T-cell (primary cell): ENCODE data around the gene IMMP2L. TPM values are rescaled to one million over a fixed set of nuclear protein-coding genes. Genes with fewer than 3 reads are reported as not detected.

Experiments used
- ATAC-seq, 4 experiments: fragments of 200-7000 bp in 3 of 4; fragments of 150-1000 bp in 1 of 4; cut with Tn5 transposase; replicated peaks in 1 of 4; 1 replicate in 3 of 4; 2 replicates in 1 of 4; pipeline ENCODE4 v1.10.0; 2021; ENCODE audit warnings: moderate library complexity in 3 of 4, mild to moderate bottlenecking in 2 of 4, moderate number of reproducible peaks in 1 of 4
- CTCF ChIA-PET, 2 donors: fragments of 300-600 bp; sonication (Branson Sonifier 250); formaldehyde crosslinking; loops; one replicate each; lab custom pipeline; 2022; ENCODE audit warnings: antibody characterized with exemption in 2 of 2; lab: Charles Lee
- POLR2A ChIA-PET, 2 donors: fragments of 300-600 bp; sonication (Branson Sonifier 250); formaldehyde crosslinking; loops; one replicate each; lab custom pipeline; 2022; ENCODE audit warnings: antibody characterized with exemption in 2 of 2; lab: Charles Lee
- DNase-seq, 35 experiments: peaks; one replicate each; pipeline versions ENCODE4 v3.0.0 to v3.0.0-alpha.2; 2013 to 2023
- H3K27ac ChIP-seq: one replicate; pipeline ENCODE4 v1.5.1; 2013; ENCODE audit warnings: low read length
- H3K27me3 ChIP-seq, 2 experiments: replicated peaks in 1 of 2; 1 replicate in 1 of 2; 2 replicates in 1 of 2; pipeline versions ENCODE4 v1.6.1 to v1.7.0; 2013; ENCODE audit warnings: low read length in 1 of 2, mixed read lengths in 1 of 2; ENCODE audit not compliant: control insufficient read depth in 2 of 2, insufficient read depth in 2 of 2; ENCODE audit errors: extremely low read depth in 1 of 2
- H3K36me3 ChIP-seq, 2 donors: 1 replicate in 1 of 2; 2 replicates in 1 of 2; pipeline versions ENCODE4 v1.6.1 to v1.7.0; 2013; ENCODE audit warnings: low read length in 1 of 2; ENCODE audit not compliant: control insufficient read depth in 2 of 2, insufficient read depth in 1 of 2; ENCODE audit errors: extremely low read depth in 1 of 2
- H3K4me1 ChIP-seq, 2 experiments: 1 replicate in 1 of 2; 2 replicates in 1 of 2; pipeline versions ENCODE4 v1.6.1 to v1.7.0; 2013; ENCODE audit warnings: low read length in 2 of 2, mixed read lengths in 1 of 2; ENCODE audit not compliant: insufficient read depth in 2 of 2, control insufficient read depth in 1 of 2; ENCODE audit errors: extremely low read depth in 1 of 2
- H3K4me3 ChIP-seq, 2 donors: 1 replicate in 1 of 2; 2 replicates in 1 of 2; pipeline versions ENCODE4 v1.5.1 to v1.7.0; 2013; ENCODE audit warnings: mild to moderate bottlenecking in 2 of 2, low read length in 1 of 2, moderate library complexity in 1 of 2; ENCODE audit not compliant: control insufficient read depth in 1 of 2; ENCODE audit errors: extremely low read depth in 1 of 2
- H3K9me3 ChIP-seq: 2 replicates; pipeline ENCODE4 v1.7.0; 2013
- H3K27ac Mint-ChIP-seq, 2 donors: one replicate each; pipeline ENCODE4 v1.8.0; 2020 to 2021; ENCODE audit warnings: mild to moderate bottlenecking in 2 of 2, mixed read lengths in 2 of 2
- H3K27me3 Mint-ChIP-seq, 2 donors: one replicate each; pipeline ENCODE4 v1.8.0; 2021 to 2022; ENCODE audit warnings: mixed read lengths in 2 of 2
- H3K36me3 Mint-ChIP-seq: one replicate; pipeline ENCODE4 v1.8.0; 2021; ENCODE audit warnings: mixed read lengths
- H3K4me1 Mint-ChIP-seq, 3 donors: one replicate each; pipeline ENCODE4 v1.8.0; 2020 to 2022; ENCODE audit warnings: mixed read lengths in 3 of 3, mild to moderate bottlenecking in 1 of 3
- H3K4me3 Mint-ChIP-seq, 3 donors: one replicate each; pipeline ENCODE4 v1.8.0; 2020 to 2022; ENCODE audit warnings: mild to moderate bottlenecking in 3 of 3, mixed read lengths in 3 of 3, moderate library complexity in 3 of 3
- H3K9me3 Mint-ChIP-seq, 3 donors: one replicate each; pipeline ENCODE4 v1.8.0; 2020 to 2022; ENCODE audit warnings: mixed read lengths in 3 of 3
- WGBS: methylation state at CpG from one replicate; pipeline ENCODE4 v1.1.5; 2013; ENCODE audit warnings: missing lambda C conversion rate; ENCODE audit not compliant: insufficient coverage; 5-methylcytosine and 5-hydroxymethylcytosine counted together
- total RNA-seq, 35 experiments: library from RNA in 6 of 35; stranded (reverse) in 6 of 35; fragments of 120-200 nt in 1 of 35; gene quantifications; one replicate each; pipeline versions ENCODE4 v1.2.1 to v1.2.4 and lab custom pipeline; 2013 to 2026

Gene IMMP2L
- total RNA-seq, 5 donors from 2014 or later (not counting 1 experiment from before 2014, with no cell fraction given): 14.1 to 27.3 (median 21.7) TPM

GRCh38 chr7:111529507-111530355 is 32.6 kb downstream of the IMMP2L start:
- peaks cover 24 to 31% (median 28%) of the 10 kb centered on the region in 3 donors for H3K4me1 Mint-ChIP-seq
- Histone ChIP-seq H3K27ac (no peak overlapping the region), H3K9me3 (no peaks in the 10 kb centered on the region), H3K4me3 (no peak overlapping the region), H3K4me1 (peaks cover 0 to 3% of the 10 kb centered on the region in 2 experiments), H3K27me3 (no peaks in the 10 kb centered on the region), H3K36me3 (no peaks in the 10 kb centered on the region)
- H3K27ac Mint-ChIP-seq: no peak overlapping the region
- ATAC-seq: no peak
- no CpG with 5 or more reads among the region's 1 CpG for whole genome bisulfite sequencing
- no peaks in the 10 kb centered on the region for H3K9me3 Mint-ChIP-seq
- H3K4me3 Mint-ChIP-seq: no peak overlapping the region
- CTCF ChIA-PET: no interaction called here
- peaks cover 13% of the 10 kb centered on the region for H3K36me3 Mint-ChIP-seq
- no peak for DNase-seq
- POLR2A ChIA-PET: no interaction called here
- H3K27me3 Mint-ChIP-seq: no peaks in the 10 kb centered on the region

GRCh38 chr7:111528331-111528730 is 34.0 kb downstream of the IMMP2L start:
- Mint-ChIP-seq H3K27me3 (no peaks in the 10 kb centered on the region), H3K4me3 (no peak overlapping the region), H3K4me1 (peaks cover 24 to 30% (median 27%) of the 10 kb centered on the region in 3 donors), H3K36me3 (peaks cover 18% of the 10 kb centered on the region), H3K27ac (no peak overlapping the region), H3K9me3 (no peaks in the 10 kb centered on the region)
- no peak overlapping the region for H3K27ac ChIP-seq
- no peak for ATAC-seq
- H3K9me3 ChIP-seq: no peaks in the 10 kb centered on the region
- ChIA-PET POLR2A (interaction anchor here in 1 of 2 donors (0.6 kb wide), 1 partner anchor 820 kb away, joined by 9 read pairs; no protein-coding TSS in a partner anchor), CTCF (no interaction called here)
- H3K4me3 ChIP-seq: no peak overlapping the region
- peak in 1 of 35 experiments; percentile 23 for DNase-seq
- WGBS: no CpG with 5 or more reads among the region's 1 CpG
- no peaks in the 10 kb centered on the region for H3K36me3 ChIP-seq
- H3K4me1 ChIP-seq: peaks cover 0 to 3% of the 10 kb centered on the region in 2 experiments
- H3K27me3 ChIP-seq: no peaks in the 10 kb centered on the region

- H3K36me3 Mint-ChIP-seq: peaks cover 20% of the 10 kb centered on the region
- H3K9me3 ChIP-seq: no peaks in the 10 kb centered on the region
- peaks cover 0 to 3% of the 10 kb centered on the region in 2 experiments for H3K4me1 ChIP-seq
- DNase-seq (no peak), ATAC-seq (no peak)
- H3K4me3 ChIP-seq: no peak overlapping the region
- H3K27ac Mint-ChIP-seq: no peak overlapping the region
- ChIA-PET CTCF (interaction anchor here (0.6 kb wide), 4 partner anchors 8 to 720 kb away, joined by 3 to 7 read pairs (median 6); no protein-coding TSS in a partner anchor), POLR2A (no interaction called here)
- no peaks in the 10 kb centered on the region for H3K27me3 Mint-ChIP-seq
- no peak overlapping the region for H3K4me3 Mint-ChIP-seq
- H3K36me3 ChIP-seq: no peaks in the 10 kb centered on the region
- H3K27me3 ChIP-seq: no peaks in the 10 kb centered on the region
- no CpG with 5 or more reads among the region's 2 CpGs for WGBS
- H3K27ac ChIP-seq: no peak overlapping the region
- H3K9me3 Mint-ChIP-seq: no peaks in the 10 kb centered on the region
- H3K4me1 Mint-ChIP-seq: peaks cover 24 to 30% (median 27%) of the 10 kb centered on the region in 3 donors
These were observed 34.7 kb downstream of the IMMP2L start for GRCh38 chr7:111527545-111527944.

DNA sequence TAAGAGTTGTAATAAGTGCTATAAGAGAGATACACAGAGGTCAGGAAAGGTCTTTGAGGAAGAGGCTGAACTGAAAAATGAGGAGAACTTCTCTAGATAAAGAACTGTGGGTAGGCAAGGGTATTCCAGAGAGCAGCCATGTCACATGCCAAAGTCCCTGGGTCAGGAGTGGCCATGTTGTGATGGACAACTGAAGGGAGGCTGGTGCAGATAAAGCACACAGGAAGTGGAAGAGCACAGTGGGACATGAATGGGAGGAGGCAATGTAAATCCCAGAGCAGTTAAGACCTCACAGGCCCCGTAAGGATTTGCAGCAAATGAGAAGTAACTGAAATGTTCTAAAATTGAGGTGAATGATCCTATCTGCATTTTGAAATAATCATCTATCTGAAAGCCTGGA is 37.2 kb downstream of the IMMP2L start:
- no peaks in the 10 kb centered on the region for H3K36me3 ChIP-seq
- ChIA-PET POLR2A (no interaction called here), CTCF (no interaction called here)
- H3K27me3 Mint-ChIP-seq: no peaks in the 10 kb centered on the region
- H3K36me3 Mint-ChIP-seq: peaks cover 35% of the 10 kb centered on the region
- H3K4me3 Mint-ChIP-seq: no peak overlapping the region
- peaks cover 0 to 11% (median 6%) of the 10 kb centered on the region in 3 donors for H3K9me3 Mint-ChIP-seq
- H3K27ac ChIP-seq: no peak overlapping the region
- WGBS: 100% methylated on average over 1 of the region's 1 CpG
- H3K4me1 Mint-ChIP-seq: peaks cover 24 to 30% (median 27%) of the 10 kb centered on the region in 3 donors
- H3K4me3 ChIP-seq: no peak overlapping the region
- H3K27me3 ChIP-seq: no peaks in the 10 kb centered on the region
- ATAC-seq (no peak), DNase-seq (no peak)
- no peak overlapping the region for H3K27ac Mint-ChIP-seq
- H3K4me1 ChIP-seq: peaks cover 0 to 3% of the 10 kb centered on the region in 2 experiments
- no peaks in the 10 kb centered on the region for H3K9me3 ChIP-seq

DNA sequence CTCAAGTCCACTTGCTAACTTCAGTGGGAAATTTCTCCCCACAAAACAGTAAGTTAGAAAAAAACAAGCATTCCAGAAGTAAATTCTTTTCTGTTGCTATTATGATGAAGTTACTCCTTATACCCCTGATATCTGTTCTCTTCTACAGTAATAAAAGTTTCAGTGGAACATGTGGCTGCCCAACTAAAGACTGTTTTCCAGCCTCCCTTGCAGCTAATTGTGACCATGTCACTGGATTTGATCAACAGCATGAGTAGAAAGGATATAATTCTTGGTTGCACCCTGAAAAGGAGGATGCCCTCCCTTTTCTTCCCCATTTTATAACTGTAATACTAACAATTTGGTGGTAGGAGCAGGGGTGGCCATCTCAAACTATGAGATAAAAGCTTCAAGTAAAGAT is 40.6 kb downstream of the IMMP2L start:
- peaks cover 0 to 11% (median 6%) of the 10 kb centered on the region in 3 donors for H3K9me3 Mint-ChIP-seq
- H3K4me1 Mint-ChIP-seq: peaks cover 2 to 12% (median 4%) of the 10 kb centered on the region in 3 donors
- H3K9me3 ChIP-seq: no peaks in the 10 kb centered on the region
- no peak for ATAC-seq
- no peak overlapping the region for H3K4me3 ChIP-seq
- POLR2A ChIA-PET: no interaction called here
- H3K36me3 ChIP-seq: peaks cover 0 to 5% of the 10 kb centered on the region in 2 donors
- no peak for DNase-seq
- CTCF ChIA-PET: no interaction called here
- no peaks in the 10 kb centered on the region for H3K4me1 ChIP-seq
- peaks cover 61% of the 10 kb centered on the region for H3K36me3 Mint-ChIP-seq
- no peak overlapping the region for H3K4me3 Mint-ChIP-seq
- H3K27ac ChIP-seq: no peak overlapping the region
- no peaks in the 10 kb centered on the region for H3K27me3 Mint-ChIP-seq
- H3K27me3 ChIP-seq: no peaks in the 10 kb centered on the region
- H3K27ac Mint-ChIP-seq: no peak overlapping the region

- ChIA-PET CTCF (no interaction called here), POLR2A (no interaction called here)
- peaks cover 0 to 5% of the 10 kb centered on the region in 2 donors for H3K36me3 ChIP-seq
- ATAC-seq (no peak), DNase-seq (no peak)
- no peaks in the 10 kb centered on the region for H3K4me1 Mint-ChIP-seq
- no peak overlapping the region for H3K27ac Mint-ChIP-seq
- no peaks in the 10 kb centered on the region for H3K9me3 ChIP-seq
- no peaks in the 10 kb centered on the region for H3K27me3 Mint-ChIP-seq
- WGBS: 100% methylated on average over 1 of the region's 2 CpGs
- no peak overlapping the region for H3K27ac ChIP-seq
- H3K4me1 ChIP-seq: no peaks in the 10 kb centered on the region
- peaks cover 0 to 11% (median 6%) of the 10 kb centered on the region in 3 donors for H3K9me3 Mint-ChIP-seq
- peaks cover 57% of the 10 kb centered on the region for H3K36me3 Mint-ChIP-seq
- H3K4me3 Mint-ChIP-seq: no peak overlapping the region
- H3K4me3 ChIP-seq: no peak overlapping the region
- H3K27me3 ChIP-seq: no peaks in the 10 kb centered on the region
These were observed 44.0 kb downstream of the IMMP2L start for GRCh38 chr7:111518264-111518663.
